OCI-LY7 (cell line): Measurements from ENCODE around the gene GMDS.

Source experiments
- CTCF ChIP-seq: fragments of 200-600 bp; sonication (generic); conservative IDR thresholded peaks from 2 replicates; pipeline ENCODE4 v1.5.1; 2014; ENCODE audit warnings: mild to moderate bottlenecking, antibody characterized with exemption, low read length, moderate library complexity, mixed read lengths
- EZH2phosphoT487 ChIP-seq: fragments of 200-600 bp; sonication (generic); IDR thresholded peaks from 2 replicates; pipeline ENCODE4 v1.6.1; 2018; ENCODE audit warnings: low read depth, borderline replicate concordance, mild to moderate bottlenecking, mixed run types, antibody characterized with exemption, low read length, moderate library complexity, mixed read lengths

- TF ChIP-seq CTCF (no peak), EZH2phosphoT487 (no peak)
Measured at GRCh38 chr6:1697688-1698351, 547.6 kb downstream of the GMDS start.
